Fibroblast of mammary gland (primary cell): ENCODE results near the gene RNF220.

Experiments used
- DNase-seq: peaks from one replicate; pipeline ENCODE4 v3.0.0-alpha.2; 2010; ENCODE audit warnings: low read depth
- H3K4me3 ChIP-seq: 2 replicates; pipeline ENCODE4 v1.5.1; 2011; ENCODE audit warnings: low read depth, mild to moderate bottlenecking, low read length, moderate library complexity; ENCODE audit not compliant: control insufficient read depth
- TF ChIP-seq, protein P1 (sequence below): conservative IDR thresholded peaks from 2 replicates; pipeline ENCODE4 v1.5.1; 2011; ENCODE audit warnings: low read depth, low read length, inconsistent platforms; ENCODE audit not compliant: control insufficient read depth, insufficient read depth

The RNF220 gene

GRCh38 chr1:44532567-44532944, 127.5 kb downstream of the RNF220 start:
- TF ChIP-seq, protein P1, sequence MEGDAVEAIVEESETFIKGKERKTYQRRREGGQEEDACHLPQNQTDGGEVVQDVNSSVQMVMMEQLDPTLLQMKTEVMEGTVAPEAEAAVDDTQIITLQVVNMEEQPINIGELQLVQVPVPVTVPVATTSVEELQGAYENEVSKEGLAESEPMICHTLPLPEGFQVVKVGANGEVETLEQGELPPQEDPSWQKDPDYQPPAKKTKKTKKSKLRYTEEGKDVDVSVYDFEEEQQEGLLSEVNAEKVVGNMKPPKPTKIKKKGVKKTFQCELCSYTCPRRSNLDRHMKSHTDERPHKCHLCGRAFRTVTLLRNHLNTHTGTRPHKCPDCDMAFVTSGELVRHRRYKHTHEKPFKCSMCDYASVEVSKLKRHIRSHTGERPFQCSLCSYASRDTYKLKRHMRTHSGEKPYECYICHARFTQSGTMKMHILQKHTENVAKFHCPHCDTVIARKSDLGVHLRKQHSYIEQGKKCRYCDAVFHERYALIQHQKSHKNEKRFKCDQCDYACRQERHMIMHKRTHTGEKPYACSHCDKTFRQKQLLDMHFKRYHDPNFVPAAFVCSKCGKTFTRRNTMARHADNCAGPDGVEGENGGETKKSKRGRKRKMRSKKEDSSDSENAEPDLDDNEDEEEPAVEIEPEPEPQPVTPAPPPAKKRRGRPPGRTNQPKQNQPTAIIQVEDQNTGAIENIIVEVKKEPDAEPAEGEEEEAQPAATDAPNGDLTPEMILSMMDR = no peak
- H3K4me3 ChIP-seq = no peak overlapping the region
- no peak for DNase-seq

GRCh38 chr1:44534771-44535170, 129.7 kb downstream of the RNF220 start:
- no peak for DNase-seq
- TF ChIP-seq, protein P1 = no peak
- H3K4me3 ChIP-seq = no peak overlapping the region

DNA sequence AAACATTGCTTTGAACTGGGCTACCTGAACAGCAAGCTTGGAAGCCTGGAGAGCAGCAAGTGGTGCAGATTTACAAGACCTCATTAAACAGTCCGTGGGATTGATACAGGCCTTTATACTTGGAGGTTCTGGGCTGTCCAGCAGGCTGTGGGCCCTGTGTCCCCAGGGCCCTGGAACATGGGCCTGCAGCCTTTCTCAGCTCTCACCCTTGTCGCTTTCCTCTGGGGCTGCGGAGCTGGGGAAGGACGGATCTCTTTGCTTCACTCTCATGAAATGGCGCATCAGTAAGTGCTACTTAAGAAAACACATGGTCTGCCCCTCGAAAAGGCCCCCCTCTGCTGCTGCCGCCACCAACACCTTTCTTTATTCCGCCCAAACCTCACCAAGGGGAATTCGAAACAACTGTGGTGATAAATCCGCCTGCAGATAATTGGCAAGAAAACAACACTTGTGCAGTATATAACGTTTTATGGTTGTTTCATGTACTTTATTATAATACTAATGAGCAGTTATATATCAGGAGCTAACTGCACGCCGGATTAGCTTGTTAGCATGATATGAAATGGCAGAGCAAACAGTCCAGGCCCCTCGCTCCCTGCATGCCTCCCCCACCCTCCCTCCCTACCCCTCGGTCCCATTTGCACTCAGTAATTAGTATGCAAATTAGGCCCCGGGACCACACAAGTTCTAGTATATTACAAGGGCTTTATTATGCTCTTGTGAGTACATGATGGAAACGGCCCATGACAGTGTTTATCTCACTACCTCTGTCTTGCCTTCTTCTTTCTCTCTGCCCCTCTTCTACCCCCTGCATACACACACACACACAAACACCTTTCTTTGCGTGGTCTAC, 131.5 kb downstream of the RNF220 start:
- DNase-seq = no peak
- TF ChIP-seq, protein P1 = no peak
- no peak overlapping the region for H3K4me3 ChIP-seq

GRCh38 chr1:44537538-44537937, 132.5 kb downstream of the RNF220 start:
- TF ChIP-seq, protein P1 = no peak
- no peak for DNase-seq

DNA sequence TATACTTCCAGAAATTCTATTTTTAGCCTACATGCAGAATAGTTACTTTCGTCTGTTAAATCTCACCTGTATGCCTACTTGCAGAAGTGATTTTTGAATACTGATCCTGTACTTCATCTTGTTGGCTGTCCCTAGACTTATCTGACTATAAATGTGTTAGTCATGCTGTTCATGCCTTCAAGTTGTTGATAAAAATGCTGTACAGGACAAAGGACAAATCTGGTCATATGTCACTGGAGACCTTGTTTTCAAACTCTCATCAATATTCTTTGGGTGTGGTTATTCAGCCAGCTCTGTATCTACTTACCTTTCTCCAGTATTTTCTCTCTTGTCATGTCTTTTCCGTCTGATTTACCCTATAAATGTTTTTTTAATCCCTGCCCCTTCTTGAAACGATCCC, 132.9 kb downstream of the RNF220 start:
- DNase-seq = no peak
- H3K4me3 ChIP-seq = no peak overlapping the region
- TF ChIP-seq, protein P1 = no peak

More at GRCh38 chr1:44537538-44537937, 132.5 kb downstream of the RNF220 start:
- no peak overlapping the region for H3K4me3 ChIP-seq

GRCh38 chr1:44539991-44540730, 135.1 kb downstream of the RNF220 start:
- H3K4me3 ChIP-seq = no peak overlapping the region

More at GRCh38 chr1:44539991-44540730, 135.1 kb downstream of the RNF220 start:
- TF ChIP-seq, protein P1 = no peak
- no peak for DNase-seq
